ENCODE results near the gene MOB4.
"Not testable (repeated sequence)": the region's sequence is repeated elsewhere in the genome, so short reads cannot be mapped to it uniquely, and the experiment has no call there.

The MOB4 gene

GRCh38 chr2:197515739-197516392, at the start of gene MOB4:
Gene MOB4, plus strand, starts transcription at chr2:197516066. Its CDS starts 21 bp downstream, at chr2:197516087.
- peak; percentile 99 for DNase-seq

DNA sequence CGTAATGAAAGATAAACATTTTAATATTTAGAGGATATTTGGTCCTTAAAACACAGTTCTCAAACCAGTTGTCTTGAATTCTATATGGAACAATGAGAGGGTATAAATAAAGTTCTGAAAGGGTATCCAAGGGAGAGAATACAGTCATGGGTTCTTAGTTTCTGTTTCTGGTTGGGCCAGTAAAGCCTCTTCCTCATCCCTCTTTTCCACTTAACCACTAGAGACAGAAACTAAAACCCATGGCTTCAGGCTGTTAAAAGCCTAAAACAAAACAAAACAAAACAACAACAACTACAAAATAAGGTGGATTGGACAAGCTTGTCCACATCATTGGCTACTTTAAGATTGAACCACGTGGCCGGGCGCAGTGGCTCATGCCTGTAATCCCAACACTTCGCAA, 43.7 kb upstream of the MOB4 start:
- no peak for DNase-seq

- no peak for DNase-seq
Observed at GRCh38 chr2:197477797-197478196, 38.1 kb upstream of the MOB4 start.

- DNase-seq = no peak
Observed at GRCh38 chr2:197480165-197481036, 35.5 kb upstream of the MOB4 start.

DNA sequence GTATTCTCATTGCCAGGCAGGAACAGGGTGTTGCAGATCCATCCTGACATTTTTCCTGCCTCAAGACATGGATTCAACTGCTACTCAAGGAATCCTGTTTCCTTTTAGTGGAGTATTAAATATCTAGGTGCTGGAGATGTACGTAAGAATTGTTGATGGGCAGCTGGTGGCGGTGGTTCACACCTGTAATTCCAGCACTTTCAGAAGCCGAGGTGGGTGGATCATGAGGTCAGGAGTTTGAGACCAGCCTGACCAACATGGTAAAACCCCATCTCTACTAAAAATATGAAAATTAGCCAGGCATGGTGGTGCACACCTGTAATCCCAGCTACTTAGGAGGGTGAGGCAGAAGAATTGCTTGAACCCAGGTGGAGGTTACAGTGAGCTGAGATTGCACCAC, 31.6 kb upstream of the MOB4 start:
- not testable (repeated sequence) for DNase-seq

DNA sequence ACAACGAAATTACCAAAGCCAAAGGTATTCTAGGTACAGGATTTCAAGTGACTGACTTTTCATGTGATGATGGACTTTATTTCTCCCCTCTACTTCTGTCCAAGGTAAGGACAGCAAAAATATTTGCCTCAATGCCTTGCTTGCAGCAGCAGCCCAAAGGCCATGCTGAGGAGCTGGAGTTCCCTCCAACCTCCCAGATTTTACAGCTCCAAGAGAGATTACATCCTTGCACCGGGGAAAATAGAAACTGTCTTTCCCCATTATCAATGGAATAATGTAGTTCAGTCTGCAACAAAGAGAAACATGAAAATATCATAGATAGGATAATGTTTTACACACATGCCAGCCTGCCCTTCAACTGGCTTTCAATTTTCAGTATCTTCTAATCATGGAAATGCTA, 29.7 kb upstream of the MOB4 start:
- no peak for DNase-seq

GRCh38 chr2:197487385-197487784, 28.5 kb upstream of the MOB4 start:
- no peak for DNase-seq

DNA sequence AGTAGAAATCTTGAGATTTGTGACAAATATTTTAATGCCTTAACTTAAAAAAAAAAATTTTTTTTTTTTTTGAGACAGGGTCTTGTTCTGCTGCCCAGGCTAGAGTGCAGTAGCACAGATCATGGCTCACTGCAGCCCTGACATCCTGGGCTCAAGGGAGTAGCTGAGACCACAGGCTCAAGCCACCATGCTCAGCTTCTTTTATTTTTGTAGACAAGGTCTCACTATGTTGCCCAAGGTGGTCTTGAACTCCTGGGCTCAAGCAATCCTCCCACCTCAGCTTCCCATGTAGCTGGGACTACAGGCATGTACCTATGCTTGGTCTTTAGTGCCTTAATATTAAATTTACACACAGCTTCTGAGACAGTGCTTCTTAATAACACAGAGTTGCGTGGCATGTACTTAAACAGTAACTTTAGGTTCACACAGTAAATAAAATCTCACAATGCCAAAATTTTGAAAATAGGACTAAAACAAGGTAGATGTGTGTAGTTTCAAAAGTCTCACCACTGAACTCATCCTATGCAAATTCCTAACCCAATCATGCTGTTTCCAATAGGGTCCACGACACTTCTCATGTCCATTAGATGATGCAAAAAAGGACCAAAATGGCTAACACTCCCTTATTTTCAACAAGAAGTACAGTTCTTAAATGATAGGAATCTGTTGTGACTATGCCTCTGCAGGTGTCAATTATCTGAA, 20.3 kb upstream of the MOB4 start:
- no peak for DNase-seq

- no peak for DNase-seq
Observed at GRCh38 chr2:197496695-197497094, 19.2 kb upstream of the MOB4 start.

DNA sequence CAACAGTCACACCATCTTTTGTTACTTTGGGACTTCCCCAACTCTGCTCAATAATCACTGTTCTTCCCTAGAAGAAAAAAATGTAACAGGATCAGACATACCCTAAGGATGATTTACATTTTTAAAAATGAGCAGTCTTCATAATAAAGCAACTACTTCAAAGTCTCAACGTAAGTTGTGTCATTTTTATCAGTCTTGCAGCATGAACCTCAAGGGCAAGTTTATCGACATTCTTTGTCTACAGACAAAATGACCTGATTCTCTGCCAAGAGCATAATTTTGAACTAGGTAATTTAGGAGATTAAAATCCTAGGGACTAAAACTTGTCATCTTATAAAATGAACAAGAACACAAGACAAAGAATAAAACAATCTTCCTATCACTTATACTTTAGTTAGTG, 18.5 kb upstream of the MOB4 start:
- DNase-seq = no peak

DNA sequence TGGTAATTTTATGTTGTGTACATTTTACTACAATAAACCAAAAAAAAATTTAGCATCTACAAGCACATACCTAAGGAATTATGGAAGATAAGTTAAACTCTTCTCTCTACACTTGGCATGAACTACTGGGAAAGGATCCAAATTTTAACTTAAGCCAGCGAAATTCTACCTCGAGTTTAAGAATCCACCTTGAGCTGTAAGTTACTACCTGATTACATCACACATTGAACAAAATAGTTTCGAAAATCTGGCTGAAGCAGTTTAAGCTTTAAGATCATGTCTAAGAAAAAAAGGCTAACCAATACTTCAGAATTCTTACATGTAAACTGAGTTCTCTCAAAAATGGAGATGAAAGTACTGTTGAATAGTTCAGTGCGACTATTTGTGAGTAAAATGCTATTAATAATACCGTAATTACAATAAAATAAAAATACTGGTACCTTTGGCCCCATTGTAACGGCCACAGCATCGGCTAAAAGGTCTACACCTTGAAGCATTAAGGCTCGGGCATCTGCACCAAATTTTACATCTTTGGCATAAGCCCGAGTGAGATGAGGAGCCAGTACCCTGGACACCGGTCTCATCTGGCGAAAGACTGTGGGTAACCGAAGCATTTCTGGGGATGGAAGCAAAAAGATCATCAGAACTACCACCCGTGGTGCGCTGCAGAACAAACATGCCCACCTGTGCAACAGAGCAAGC, 17.5 kb upstream of the MOB4 start:
- no peak for DNase-seq

DNA sequence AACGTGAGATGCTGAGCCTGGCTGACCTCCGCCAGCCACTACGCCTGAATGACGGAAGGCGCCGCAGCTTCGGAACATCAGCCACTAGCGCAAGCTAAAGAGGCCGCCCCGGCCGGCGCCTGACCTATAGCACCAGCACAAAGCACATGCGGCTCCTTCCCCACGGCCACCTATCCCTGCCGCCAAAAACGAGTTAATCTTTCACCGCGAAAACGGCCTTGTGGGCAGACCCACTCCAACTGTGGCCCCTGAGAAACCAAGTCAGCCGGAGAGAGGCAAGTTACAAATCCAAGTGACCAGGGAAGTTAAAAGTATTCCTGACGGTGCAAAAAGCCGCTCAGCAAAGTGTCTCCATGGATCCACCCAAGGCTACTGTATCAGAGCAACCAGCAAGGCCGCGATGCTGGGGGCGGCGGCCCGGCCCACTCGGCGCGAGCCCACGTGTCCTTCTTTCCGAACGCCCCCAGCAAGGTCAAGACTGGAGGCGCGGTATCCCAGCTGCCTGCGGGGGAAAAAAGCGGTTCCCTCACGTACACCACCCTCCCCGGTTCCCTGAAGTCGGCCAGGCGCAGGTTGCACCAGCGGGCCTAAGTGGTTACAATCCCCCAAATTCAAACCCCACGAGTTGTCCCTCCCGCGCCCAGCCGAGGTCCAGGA, 16.8 kb upstream of the MOB4 start:
- peak; percentile 78 for DNase-seq

DNA sequence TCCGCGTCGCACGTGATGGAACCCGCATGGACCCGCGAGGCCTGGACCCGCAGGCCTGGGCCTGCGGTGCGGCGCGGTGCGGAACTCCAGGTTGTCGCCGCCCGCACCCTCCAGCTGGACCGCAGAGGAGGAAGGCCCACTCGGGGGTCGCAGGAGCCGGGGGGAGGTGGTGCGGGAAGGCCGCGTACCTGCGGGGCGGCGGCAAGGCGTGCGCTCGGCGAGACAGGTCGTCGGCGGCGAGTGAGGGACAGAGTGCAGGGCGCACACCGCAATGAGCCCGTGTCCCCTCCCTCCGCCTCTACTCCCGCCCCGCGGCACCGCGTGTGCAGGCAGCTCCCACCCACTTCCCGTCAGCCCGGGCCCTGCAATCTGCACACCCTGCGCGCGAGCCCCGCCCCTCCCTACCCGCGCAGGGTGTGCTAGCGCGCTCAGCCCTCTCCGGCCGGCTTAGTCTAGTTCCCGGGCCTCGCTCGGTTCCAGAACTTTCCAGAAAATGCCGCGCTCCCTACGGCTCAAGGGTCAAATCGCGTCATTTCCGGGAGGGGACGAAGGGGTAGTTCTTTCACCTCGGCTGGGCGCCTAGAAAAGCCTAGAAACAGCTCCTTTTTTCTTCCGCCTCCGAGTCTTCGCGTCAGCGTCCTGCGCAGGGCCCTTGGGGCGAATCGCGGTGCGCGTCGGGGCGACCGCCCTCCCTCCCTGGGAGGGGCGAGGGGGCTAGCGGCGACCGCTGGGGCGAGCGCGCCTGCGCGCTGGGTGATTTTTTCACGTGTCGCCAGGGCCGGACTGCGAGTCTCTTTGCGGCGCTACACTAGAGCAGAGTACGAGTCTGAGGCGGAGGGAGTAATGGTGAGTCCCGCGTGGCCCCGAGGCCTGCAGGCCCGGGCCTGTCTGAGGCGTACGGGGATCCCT, 16.0 kb upstream of the MOB4 start, which contains the start of the genes HSPD1 and HSPE1:
HSPD1 (minus strand) TSS at position 247 of the 909 bp plus-strand sequence. CDS start 992 bp downstream, outside the sequence.
HSPE1 (plus strand) TSS at position 786 of the 909 bp plus-strand sequence; CDS start at position 844, 58 bp downstream.
- peak; percentile 99 for DNase-seq

GRCh38 chr2:197500503-197501131, 15.2 kb upstream of the MOB4 start:
- DNase-seq = no peak

GRCh38 chr2:197502201-197502600, 13.7 kb upstream of the MOB4 start:
- no peak for DNase-seq

DNA sequence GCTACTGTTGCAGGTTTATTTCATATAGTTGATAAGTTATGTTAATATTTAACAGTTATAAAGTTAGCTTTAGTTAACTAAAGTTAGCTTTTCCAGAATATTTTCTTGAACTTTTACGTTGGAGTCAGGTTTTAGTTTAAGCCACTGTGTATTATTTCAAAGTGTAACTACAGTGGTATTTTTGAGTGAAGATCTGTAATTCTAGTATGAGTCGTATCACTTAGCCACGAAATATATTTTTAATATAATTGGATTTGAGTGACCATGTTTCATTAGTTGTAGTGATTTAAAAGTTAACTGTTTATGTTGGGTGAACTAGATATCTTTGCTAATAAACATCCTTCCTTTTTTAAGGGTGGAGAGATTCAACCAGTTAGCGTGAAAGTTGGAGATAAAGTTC, 13.2 kb upstream of the MOB4 start:
- no peak for DNase-seq

DNA sequence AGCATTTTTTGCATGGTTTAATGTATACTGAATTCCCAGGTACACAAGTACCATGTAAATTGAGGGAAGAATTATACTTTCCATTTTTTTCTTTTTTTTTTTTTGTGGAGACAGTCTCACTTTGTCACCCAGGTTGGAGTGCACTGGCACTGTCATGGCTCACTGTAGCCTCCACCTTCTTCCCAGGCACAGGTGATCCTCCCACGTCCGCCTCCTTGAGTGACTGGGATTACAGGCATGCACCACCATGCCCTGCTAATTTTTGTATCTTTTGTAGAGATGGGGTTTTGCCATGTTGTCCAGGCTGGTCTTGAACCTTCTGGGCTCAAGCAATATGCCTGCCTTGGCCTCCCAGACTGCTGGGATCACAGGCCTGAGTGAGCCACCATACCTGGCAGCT, 11.9 kb upstream of the MOB4 start:
- DNase-seq = no peak

DNA sequence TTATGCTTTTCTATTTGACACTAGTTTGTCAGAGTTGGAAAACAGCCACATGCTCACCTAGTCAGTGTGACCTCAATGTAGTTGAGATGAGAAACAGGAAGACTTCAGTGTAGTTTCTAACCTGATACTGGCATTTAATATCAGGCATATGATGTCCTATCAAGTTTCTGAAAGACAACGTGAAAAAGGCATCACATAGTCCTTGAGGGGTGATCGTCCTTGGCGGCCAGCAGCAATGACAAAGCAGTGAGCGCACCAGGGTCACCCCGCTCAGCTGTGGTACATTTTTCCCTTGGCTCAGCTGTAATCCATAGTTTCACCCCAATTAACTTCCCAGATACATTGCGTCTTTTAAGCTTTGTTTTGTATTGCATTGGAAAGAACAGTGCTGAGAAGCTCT, 11.4 kb upstream of the MOB4 start:
- no peak for DNase-seq

DNA sequence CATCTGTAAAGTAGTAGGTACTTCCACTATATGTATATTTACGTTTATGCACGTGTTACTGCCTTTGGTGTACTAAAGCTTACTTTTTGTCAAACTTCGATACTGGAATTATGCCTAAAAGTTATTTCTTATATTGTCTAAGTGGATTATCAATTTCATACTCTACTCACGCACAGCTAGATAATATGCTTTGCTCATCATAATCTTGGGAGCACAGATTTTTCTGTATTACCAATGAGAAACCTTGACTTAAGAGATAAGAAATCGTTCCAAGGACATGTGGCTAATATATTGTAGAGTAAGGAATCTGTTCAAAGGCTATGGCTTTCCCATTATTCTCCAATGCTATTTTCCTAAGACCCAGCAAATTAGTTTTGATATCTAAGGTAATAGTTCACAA, 9.2 kb upstream of the MOB4 start:
- no peak for DNase-seq

DNA sequence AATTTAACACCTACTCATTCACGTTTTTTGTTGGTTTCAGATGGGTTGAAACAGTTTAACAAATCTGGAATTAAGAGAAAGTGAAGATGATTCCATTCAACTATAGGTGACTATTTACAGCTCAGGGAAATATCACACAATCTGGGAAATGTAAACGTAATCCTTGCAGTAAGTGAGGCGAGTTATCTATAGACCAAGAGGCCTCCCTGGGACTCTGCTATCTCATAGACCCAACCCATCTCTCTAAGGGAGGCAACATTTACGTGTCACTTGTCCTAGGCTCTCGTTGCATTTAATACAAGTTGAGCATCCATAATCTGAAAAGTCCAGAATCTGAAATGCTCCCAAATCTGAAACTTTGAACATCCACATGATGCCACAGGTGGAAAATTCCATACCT, 2.0 kb upstream of the MOB4 start:
- no peak for DNase-seq

- no peak for DNase-seq
Observed at GRCh38 chr2:197514754-197515153, 1.1 kb upstream of the MOB4 start.

Measured in islet precursor cell (in vitro differentiated cells).